ENCODE results near the gene SCN8A. TPM values are rescaled to one million over a fixed set of nuclear protein-coding genes. Genes with fewer than 3 reads are reported as not detected.
A peak's percentile ranks its signal among the peaks of the same experiment; 100 is the strongest.
"Not testable (repeated sequence)": the region's sequence is repeated elsewhere in the genome, so short reads cannot be mapped to it uniquely, and the experiment has no call there.

SCN8A gene
- total and polyA plus RNA-seq, 2 experiments from 2014 or later = 0.88 to 3.7 TPM

GRCh38 chr12:51593021-51593420 is 2.0 kb downstream of the SCN8A start:
- Histone ChIP-seq H3K4me1 (ENCODE audit: low read depth) (no peaks in the 10 kb centered on the region), H3K27me3 (peaks cover 32% of the 10 kb centered on the region), H3K36me3 (no peaks in the 10 kb centered on the region), H3K9me3 (ENCODE audit: low read depth) (no peaks in the 10 kb centered on the region), H3K27ac (no peak overlapping the region), H3K4me3 (no peak overlapping the region)
- no peak for DNase-seq (ENCODE audit: low read depth in 1 of 2, low spot score in 1 of 2)
- TF ChIP-seq CTCF (IDR thresholded peaks at IDR 0.05; ENCODE audit: low read depth, low read length) = no peak

- peaks cover 32% of the 10 kb centered on the region for H3K27me3 ChIP-seq
- no peaks in the 10 kb centered on the region for H3K4me1 ChIP-seq (ENCODE audit: low read depth)
- no peak for TF ChIP-seq CTCF (IDR thresholded peaks at IDR 0.05; ENCODE audit: low read depth, low read length)
- no peaks in the 10 kb centered on the region for H3K9me3 ChIP-seq (ENCODE audit: low read depth)
- no peaks in the 10 kb centered on the region for H3K36me3 ChIP-seq
- H3K27ac ChIP-seq = no peak overlapping the region
- DNase-seq (ENCODE audit: low read depth in 1 of 2, low spot score in 1 of 2) = peak; percentile 75 to 77
- H3K4me3 ChIP-seq = no peak overlapping the region
These were observed 2.5 kb downstream of the SCN8A start for GRCh38 chr12:51593539-51593938.

- Histone ChIP-seq H3K36me3 (no peaks in the 10 kb centered on the region), H3K4me1 (ENCODE audit: low read depth) (no peaks in the 10 kb centered on the region), H3K27ac (no peak overlapping the region), H3K27me3 (no peaks in the 10 kb centered on the region), H3K4me3 (no peak overlapping the region), H3K9me3 (ENCODE audit: low read depth) (no peaks in the 10 kb centered on the region)
- no peak for TF ChIP-seq CTCF (IDR thresholded peaks at IDR 0.05; ENCODE audit: low read depth, low read length)
- DNase-seq (ENCODE audit: low read depth in 1 of 2, low spot score in 1 of 2) = no peak
These were observed 7.1 kb downstream of the SCN8A start for GRCh38 chr12:51598156-51598555.

GRCh38 chr12:51600721-51601120 is 9.7 kb downstream of the SCN8A start:
- TF ChIP-seq CTCF (IDR thresholded peaks at IDR 0.05; ENCODE audit: low read depth, low read length) = no peak
- no peaks in the 10 kb centered on the region for H3K27me3 ChIP-seq
- no peaks in the 10 kb centered on the region for H3K36me3 ChIP-seq
- H3K4me1 ChIP-seq (ENCODE audit: low read depth) = no peaks in the 10 kb centered on the region
- H3K27ac ChIP-seq = no peak overlapping the region
- no peak for DNase-seq (ENCODE audit: low read depth in 1 of 2, low spot score in 1 of 2)
- no peak overlapping the region for H3K4me3 ChIP-seq
- no peaks in the 10 kb centered on the region for H3K9me3 ChIP-seq (ENCODE audit: low read depth)

- no peaks in the 10 kb centered on the region for H3K4me1 ChIP-seq (ENCODE audit: low read depth)
- TF ChIP-seq CTCF (IDR thresholded peaks at IDR 0.05; ENCODE audit: low read depth, low read length) = no peak
- H3K27ac ChIP-seq = no peak overlapping the region
- H3K36me3 ChIP-seq = no peaks in the 10 kb centered on the region
- H3K27me3 ChIP-seq = no peaks in the 10 kb centered on the region
- DNase-seq (ENCODE audit: low read depth in 1 of 2, low spot score in 1 of 2) = no peak
- no peaks in the 10 kb centered on the region for H3K9me3 ChIP-seq (ENCODE audit: low read depth)
- H3K4me3 ChIP-seq = no peak overlapping the region
These were observed 10.2 kb downstream of the SCN8A start for GRCh38 chr12:51601241-51601640.

- not testable (repeated sequence) for H3K27ac ChIP-seq; H3K36me3 ChIP-seq; DNase-seq (ENCODE audit: low read depth in 1 of 2, low spot score in 1 of 2); H3K9me3 ChIP-seq (ENCODE audit: low read depth); H3K27me3 ChIP-seq; H3K4me1 ChIP-seq (ENCODE audit: low read depth); H3K4me3 ChIP-seq
These were observed 14.9 kb downstream of the SCN8A start for GRCh38 chr12:51605896-51606295.

- H3K4me1 ChIP-seq (ENCODE audit: low read depth); H3K27ac ChIP-seq; H3K9me3 ChIP-seq (ENCODE audit: low read depth): not testable (repeated sequence)
These were observed 16.2 kb downstream of the SCN8A start for GRCh38 chr12:51607197-51607596.

More at GRCh38 chr12:51607197-51607596, 16.2 kb downstream of the SCN8A start:
- H3K36me3 ChIP-seq; H3K4me3 ChIP-seq; DNase-seq (ENCODE audit: low read depth in 1 of 2, low spot score in 1 of 2); H3K27me3 ChIP-seq: not testable (repeated sequence)

Measured in cardiac muscle cell (in vitro differentiated cells and primary cell).